GM23338 (cell line): ENCODE results near the gene COMMD7. TPM values are rescaled to one million over a fixed set of nuclear protein-coding genes. Genes with fewer than 3 reads are reported as not detected.

Experiments used
- ATAC-seq: fragments of 200-7000 bp; cut with Tn5 transposase; 3 replicates; pipeline ENCODE4 v1.9.1; 2020
- DNase-seq: peaks from one replicate; pipeline ENCODE4 v3.0.0-alpha.2; 2015; ENCODE audit warnings: low spot score
- H2AFZ ChIP-seq: fragments of 200-600 bp; sonication (generic); 2 replicates; pipeline ENCODE4 v1.8.0; 2016; ENCODE audit warnings: antibody characterized with exemption, mild to moderate bottlenecking, moderate library complexity
- H3F3A ChIP-seq: fragments of 200-600 bp; sonication (generic); replicated peaks from 2 replicates; pipeline ENCODE4 v1.8.0; 2017; ENCODE audit warnings: antibody characterized with exemption, mixed run types, low read depth
- H3K27ac ChIP-seq: fragments of 200-600 bp; sonication (generic); 2 replicates; pipeline ENCODE4 v1.6.1; 2016; ENCODE audit warnings: low read depth
- H3K27me3 ChIP-seq: fragments of 200-600 bp; sonication (generic); 2 replicates; pipeline ENCODE4 v1.8.0; 2016; ENCODE audit warnings: mild to moderate bottlenecking, mixed run types, moderate library complexity; ENCODE audit not compliant: insufficient read depth
- H3K36me3 ChIP-seq: fragments of 200-600 bp; sonication (generic); 2 replicates; pipeline ENCODE4 v1.8.0; 2016; ENCODE audit warnings: mild to moderate bottlenecking; ENCODE audit not compliant: insufficient read depth
- H3K4me1 ChIP-seq: fragments of 200-600 bp; sonication (generic); 2 replicates; pipeline ENCODE4 v1.8.0; 2016; ENCODE audit warnings: mild to moderate bottlenecking, moderate library complexity; ENCODE audit not compliant: insufficient read depth
- H3K4me2 ChIP-seq: fragments of 200-600 bp; sonication (generic); 2 replicates; pipeline ENCODE4 v1.7.1; 2017; ENCODE audit warnings: mixed run types
- H3K4me3 ChIP-seq: fragments of 200-600 bp; sonication (generic); 2 replicates; pipeline ENCODE4 v1.6.1; 2016; ENCODE audit warnings: mixed run types
- H3K79me2 ChIP-seq: fragments of 200-600 bp; sonication (generic); replicated peaks from 2 replicates; pipeline ENCODE4 v1.8.0; 2017; ENCODE audit warnings: mild to moderate bottlenecking; ENCODE audit not compliant: insufficient read depth
- H3K9me2 ChIP-seq: fragments of 200-600 bp; sonication (generic); 2 replicates; pipeline ENCODE4 v1.8.0; 2017; ENCODE audit not compliant: insufficient read depth
- H4K20me1 ChIP-seq: fragments of 200-600 bp; sonication (generic); replicated peaks from 2 replicates; pipeline ENCODE4 v1.8.0; 2017; ENCODE audit warnings: mild to moderate bottlenecking; ENCODE audit not compliant: insufficient read depth
- H3K27ac Mint-ChIP-seq: 2 replicates; pipeline ENCODE4 v1.8.0; 2020; ENCODE audit warnings: inconsistent platforms, mild to moderate bottlenecking, moderate library complexity, mixed read lengths
- H3K27me3 Mint-ChIP-seq: 3 replicates; pipeline ENCODE4 v1.8.0; 2022; ENCODE audit warnings: low read depth, mild to moderate bottlenecking, moderate library complexity, mixed read lengths, inconsistent platforms; ENCODE audit not compliant: insufficient read depth, poor library complexity
- H3K36me3 Mint-ChIP-seq: 3 replicates; pipeline ENCODE4 v1.8.0; 2021; ENCODE audit warnings: low read depth, mild to moderate bottlenecking, inconsistent platforms, moderate library complexity, mixed read lengths
- H3K4me1 Mint-ChIP-seq: 3 replicates; pipeline ENCODE4 v1.8.0; 2020; ENCODE audit warnings: mild to moderate bottlenecking, inconsistent platforms, mixed read lengths
- H3K4me3 Mint-ChIP-seq: 3 replicates; pipeline ENCODE4 v1.8.0; 2021; ENCODE audit warnings: moderate library complexity, mild to moderate bottlenecking, inconsistent platforms, mixed read lengths
- H3K9me3 Mint-ChIP-seq: 3 replicates; pipeline ENCODE4 v1.8.0; 2020; ENCODE audit warnings: moderate library complexity, mild to moderate bottlenecking, inconsistent platforms, mixed read lengths
- ETS1 ChIP-seq: IDR thresholded peaks from 2 replicates; pipeline ENCODE4 v1.6.1; 2016; ENCODE audit warnings: antibody characterized with exemption
- EZH2 ChIP-seq: fragments of 200-600 bp; sonication (generic); IDR thresholded peaks from one replicate; pipeline ENCODE4 v1.8.0; 2017; ENCODE audit warnings: antibody characterized with exemption, mild to moderate bottlenecking, low read depth; ENCODE audit not compliant: unreplicated experiment
- JUNB ChIP-seq: IDR thresholded peaks from one replicate; pipeline ENCODE4 v1.6.1; 2016; ENCODE audit warnings: antibody characterized with exemption; ENCODE audit not compliant: unreplicated experiment
- NANOG ChIP-seq: IDR thresholded peaks from 2 replicates; pipeline ENCODE4 v1.6.1; 2016; ENCODE audit warnings: antibody characterized with exemption, borderline replicate concordance
- POLR2AphosphoS5 ChIP-seq: IDR thresholded peaks from 2 replicates; pipeline ENCODE4 v1.6.1; 2016; ENCODE audit warnings: antibody characterized with exemption, low read depth
- REST ChIP-seq: IDR thresholded peaks from one replicate; pipeline ENCODE4 v1.6.1; 2018; ENCODE audit warnings: antibody characterized with exemption; ENCODE audit not compliant: unreplicated experiment
- STAT1 ChIP-seq: IDR thresholded peaks from one replicate; pipeline ENCODE4 v1.6.1; 2016; ENCODE audit warnings: antibody characterized with exemption; ENCODE audit not compliant: unreplicated experiment
- ZNF114 ChIP-seq: fragments of 250-450 bp; sonication (Bioruptor Pico); IDR thresholded peaks from 2 replicates; pipeline ENCODE4 v1.5.0; 2020; ENCODE audit warnings: mild to moderate bottlenecking, moderate library complexity
- ZNF331 ChIP-seq: fragments of 250-450 bp; sonication (Bioruptor Pico); IDR thresholded peaks from 2 replicates; pipeline ENCODE4 v1.5.0; 2020; ENCODE audit warnings: low read depth, mild to moderate bottlenecking, moderate library complexity
- ZNF462 ChIP-seq: fragments of 250-450 bp; sonication (Bioruptor Pico); IDR thresholded peaks from 2 replicates; pipeline ENCODE4 v1.5.0; 2020; ENCODE audit warnings: mild to moderate bottlenecking, moderate library complexity
- polyA plus RNA-seq: library from polyadenylated mRNA; unstranded; fragments of >200 nt; fragmentation: Nextera tagmentation; extraction: Ambion mirVana; gene quantifications from 2 replicates; pipeline ENCODE4 v1.2.1, GENCODE V29; 2016
- total RNA-seq: library from RNA; depleted of rRNA; stranded (reverse); fragments of >200 nt; shearing (Covaris generic); gene quantifications from 2 replicates; pipeline ENCODE4 v1.2.3, GENCODE V29; 2014

COMMD7 gene
- total and polyA plus RNA-seq, 2 experiments from 2014 or later, result 67.3 to 86.4 TPM

- Histone ChIP-seq H3K4me1 (peaks cover 20% of the 10 kb centered on the region), H4K20me1 (peaks cover 32% of the 10 kb centered on the region), H3K36me3 (peaks cover 29% of the 10 kb centered on the region), H3K4me3 (no peak overlapping the region), H3K27me3 (no peaks in the 10 kb centered on the region), H3K79me2 (peaks cover 80% of the 10 kb centered on the region), H3K9me2 (no peaks in the 10 kb centered on the region), H3F3A (no peaks in the 10 kb centered on the region; the same call in 1 of the 2 replicates), H3K27ac (0 out of 2 replicates have a peak overlapping the region, but pooled peaks have one; percentile 21), H3K4me2 (no peak overlapping the region), H2AFZ (no peak overlapping the region)
- DNase-seq (no peak), ATAC-seq (no peak)
- peak overlapping the region; percentile 28; the same call in 1 of the 2 replicates for H3K27ac Mint-ChIP-seq
- peaks cover 17% of the 10 kb centered on the region for H3K4me1 Mint-ChIP-seq
- H3K4me3 Mint-ChIP-seq, result no peak overlapping the region
- TF ChIP-seq ZNF114, result no peak
- H3K9me3 Mint-ChIP-seq, result peaks cover 3% of the 10 kb centered on the region; the same call in 1 of the 3 replicates
- H3K36me3 Mint-ChIP-seq, result peaks cover 58% of the 10 kb centered on the region
- H3K27me3 Mint-ChIP-seq, result peaks cover 3% of the 10 kb centered on the region
Observed at GRCh38 chr20:32727683-32728082, 15.6 kb downstream of the COMMD7 start.

GRCh38 chr20:32718749-32719348 lies 24.4 kb downstream of the COMMD7 start:
- no peaks in the 10 kb centered on the region for H3K4me1 Mint-ChIP-seq
- no peak overlapping the region for H3K4me3 Mint-ChIP-seq
- H3K4me1 ChIP-seq, result no peaks in the 10 kb centered on the region
- no peak for DNase-seq
- H3K9me2 ChIP-seq, result no peaks in the 10 kb centered on the region
- no peak overlapping the region for H2AFZ ChIP-seq
- peaks cover 5% of the 10 kb centered on the region; the same call in 2 of the 3 replicates for H3K9me3 Mint-ChIP-seq
- H3K36me3 ChIP-seq, result peaks cover 22% of the 10 kb centered on the region
- peak overlapping the region; percentile 42; the same call in 1 of the 2 replicates for H3K27ac ChIP-seq
- no peaks in the 10 kb centered on the region for H3K27me3 Mint-ChIP-seq
- H3K4me2 ChIP-seq, result no peak overlapping the region
- no peak for TF ChIP-seq ZNF114
- no peak for TF ChIP-seq ETS1
- TF ChIP-seq POLR2AphosphoS5, result no peak
- TF ChIP-seq STAT1, result no peak
- TF ChIP-seq NANOG, result no peak
- no peak for TF ChIP-seq ZNF462
- no peak for TF ChIP-seq JUNB
- no peak for TF ChIP-seq REST
- no peak for TF ChIP-seq ZNF331 (CRISPR knock-in tag)
- no peak for TF ChIP-seq EZH2
- peaks cover 20% of the 10 kb centered on the region for H3F3A ChIP-seq
- peaks cover 81% of the 10 kb centered on the region for H3K79me2 ChIP-seq
- no peaks in the 10 kb centered on the region for H3K27me3 ChIP-seq
- H3K27ac Mint-ChIP-seq, result peak overlapping the region; percentile 6
- peaks cover 45% of the 10 kb centered on the region for H4K20me1 ChIP-seq
- peaks cover 55% of the 10 kb centered on the region for H3K36me3 Mint-ChIP-seq
- no peak for ATAC-seq
- no peak overlapping the region for H3K4me3 ChIP-seq
